ENCODE measurements around the gene RYR1.
A peak's percentile ranks its signal among the peaks of the same experiment; 100 is the strongest.
"Not testable (repeated sequence)": the region's sequence is repeated elsewhere in the genome, so short reads cannot be mapped to it uniquely, and the experiment has no call there.

Gene RYR1

GRCh38 chr19:38544569-38545315 is 111.3 kb downstream of the RYR1 start:
- peak; percentile 50 for DNase-seq

GRCh38 chr19:38545596-38545995 is 112.1 kb downstream of the RYR1 start:
- no peak for DNase-seq

- DNase-seq, result no peak
Measured at GRCh38 chr19:38547421-38547820, 113.9 kb downstream of the RYR1 start.

GRCh38 chr19:38549061-38549460 is 115.6 kb downstream of the RYR1 start:
- DNase-seq, result no peak

GRCh38 chr19:38549942-38550341 is 116.5 kb downstream of the RYR1 start:
- no peak for DNase-seq

- no peak for DNase-seq
Measured at GRCh38 chr19:38550376-38550775, 116.9 kb downstream of the RYR1 start.

GRCh38 chr19:38551450-38551813 is 117.9 kb downstream of the RYR1 start:
- no peak for DNase-seq

GRCh38 chr19:38553239-38553638 is 119.7 kb downstream of the RYR1 start:
- not testable (repeated sequence) for DNase-seq

- DNase-seq, result no peak
Measured at GRCh38 chr19:38554676-38555141, 121.2 kb downstream of the RYR1 start.

GRCh38 chr19:38555200-38555599 is 121.7 kb downstream of the RYR1 start:
- no peak for DNase-seq

GRCh38 chr19:38556521-38557174 is 123.2 kb downstream of the RYR1 start:
- no peak for DNase-seq

- DNase-seq, result no peak
Measured at GRCh38 chr19:38557205-38557799, 123.8 kb downstream of the RYR1 start.

GRCh38 chr19:38558933-38559332 is 125.4 kb downstream of the RYR1 start:
- not testable (repeated sequence) for DNase-seq

- no peak for DNase-seq
Measured at GRCh38 chr19:38559428-38560401, 126.2 kb downstream of the RYR1 start.

GRCh38 chr19:38561053-38561606 is 127.6 kb downstream of the RYR1 start:
- no peak for DNase-seq

GRCh38 chr19:38561658-38562057 is 128.2 kb downstream of the RYR1 start:
- no peak for DNase-seq

GRCh38 chr19:38562096-38562495 is 128.6 kb downstream of the RYR1 start:
- DNase-seq, result no peak

- DNase-seq, result no peak
Measured at GRCh38 chr19:38563475-38563874, 130.0 kb downstream of the RYR1 start.

GRCh38 chr19:38564981-38565690 is 131.6 kb downstream of the RYR1 start:
- no peak for DNase-seq

GRCh38 chr19:38565691-38566105 is 132.2 kb downstream of the RYR1 start:
- no peak for DNase-seq

- DNase-seq, result no peak
Measured at GRCh38 chr19:38569368-38569983, 136.0 kb downstream of the RYR1 start.
